Stimulated activated CD4-positive, alpha-beta T cell treated with anti-CD3 and anti-CD28 coated beads, Interleukin-12 subunit alpha, Interleukin-12 subunit beta, amount 100 ng/mL, for 4 hours (primary cell): ENCODE results near the gene POLR3B.
"Not testable (repeated sequence)": the region's sequence is repeated elsewhere in the genome, so short reads cannot be mapped to it uniquely, and the experiment has no call there.

Experiments used
- DNase-seq: peaks from one replicate; pipeline ENCODE4 v3.0.0-alpha.2; 2020

The POLR3B gene

DNA sequence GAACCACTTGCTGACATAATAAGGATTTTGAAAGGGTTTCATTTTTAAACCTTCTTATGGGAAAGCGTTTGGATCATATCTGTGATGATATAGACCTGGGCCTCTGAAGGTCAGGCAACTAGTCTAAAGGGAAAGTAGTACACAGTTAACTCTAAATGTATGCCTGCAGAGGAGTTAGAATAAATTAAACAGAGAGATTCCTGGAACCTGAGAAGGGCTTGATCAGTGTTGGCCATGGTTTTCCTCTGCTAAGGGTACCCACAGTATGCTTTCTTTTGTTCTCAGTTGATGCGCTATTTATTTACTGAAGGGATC lies 14.4 kb upstream of the POLR3B start:
- no peak for DNase-seq

DNA sequence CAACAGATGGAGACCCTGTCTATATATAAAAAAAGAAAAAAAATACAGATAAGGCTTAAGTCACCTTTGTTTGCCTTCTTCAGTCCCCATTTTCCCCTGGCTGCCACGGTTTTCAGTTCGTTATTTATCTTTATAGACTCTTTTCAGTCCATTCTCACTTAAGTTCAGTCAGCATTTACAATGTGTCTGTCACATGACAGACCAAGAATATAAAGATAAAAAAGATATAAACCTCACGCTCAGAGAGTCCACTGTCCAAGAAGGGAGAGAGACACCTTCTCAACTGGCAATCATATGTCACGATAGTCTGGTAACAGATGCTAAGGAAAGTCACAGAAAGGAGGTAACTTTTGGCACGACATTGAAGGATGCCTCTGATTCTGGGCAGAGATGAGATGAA lies 13.4 kb upstream of the POLR3B start:
- DNase-seq: no peak

DNA sequence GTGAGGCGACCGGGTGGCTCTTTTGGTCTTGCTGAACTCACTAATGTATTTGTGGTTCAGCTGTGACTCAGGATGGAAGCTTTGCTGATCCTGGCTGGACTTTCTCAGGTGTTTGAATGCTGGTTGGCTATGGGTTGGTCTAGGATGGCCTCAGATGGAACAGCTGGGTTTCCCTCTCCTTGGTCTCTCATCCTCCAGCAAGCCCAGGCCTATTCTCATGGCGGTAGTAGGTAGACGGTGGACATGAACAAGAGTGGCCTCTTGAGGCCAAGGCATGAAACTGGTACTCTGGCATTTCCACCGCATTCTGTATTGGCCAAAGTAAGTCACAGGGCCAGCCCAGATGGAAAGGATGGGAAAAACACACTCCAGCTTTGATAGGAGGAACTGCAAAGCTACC lies 11.8 kb upstream of the POLR3B start:
- no peak for DNase-seq

DNA sequence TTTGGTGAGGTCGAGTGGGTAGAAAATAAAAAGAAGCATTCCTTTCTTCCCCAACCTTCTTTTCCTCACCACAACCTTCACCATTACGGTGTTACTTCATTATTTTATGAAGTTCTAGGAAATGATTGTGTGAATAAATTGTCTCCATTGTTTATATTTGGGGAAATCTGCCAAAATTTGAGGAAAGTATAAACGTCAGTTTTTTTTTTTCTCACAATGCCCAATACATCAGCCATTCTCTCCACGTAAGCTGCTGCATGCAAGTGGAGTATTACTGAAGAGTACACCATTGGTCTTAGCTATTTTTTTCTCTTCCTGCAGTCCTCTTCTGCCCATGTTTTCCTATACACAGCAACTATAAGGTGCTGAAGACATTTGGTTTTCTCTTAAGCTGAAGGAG lies 9.1 kb upstream of the POLR3B start:
- DNase-seq: no peak

DNA sequence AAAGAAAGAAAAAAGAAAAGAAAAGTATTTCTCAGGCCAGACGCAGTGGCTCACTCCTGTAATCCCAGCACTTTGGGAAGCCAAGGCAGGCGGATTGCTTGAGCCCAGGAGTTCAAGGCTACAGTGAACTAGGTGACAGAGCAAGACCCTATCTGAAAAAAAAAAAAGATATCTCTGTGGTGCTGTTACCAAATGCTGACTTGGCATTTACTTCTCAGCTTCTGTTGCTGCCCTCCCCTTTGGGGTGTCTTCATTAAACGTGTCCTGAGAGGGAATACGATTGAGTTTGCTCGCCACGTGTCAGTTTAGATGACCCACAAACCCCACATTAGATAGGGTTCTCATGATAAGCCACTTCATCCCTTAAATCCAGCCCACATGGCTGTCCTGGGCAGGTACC lies 4.4 kb upstream of the POLR3B start:
- DNase-seq: no peak

DNA sequence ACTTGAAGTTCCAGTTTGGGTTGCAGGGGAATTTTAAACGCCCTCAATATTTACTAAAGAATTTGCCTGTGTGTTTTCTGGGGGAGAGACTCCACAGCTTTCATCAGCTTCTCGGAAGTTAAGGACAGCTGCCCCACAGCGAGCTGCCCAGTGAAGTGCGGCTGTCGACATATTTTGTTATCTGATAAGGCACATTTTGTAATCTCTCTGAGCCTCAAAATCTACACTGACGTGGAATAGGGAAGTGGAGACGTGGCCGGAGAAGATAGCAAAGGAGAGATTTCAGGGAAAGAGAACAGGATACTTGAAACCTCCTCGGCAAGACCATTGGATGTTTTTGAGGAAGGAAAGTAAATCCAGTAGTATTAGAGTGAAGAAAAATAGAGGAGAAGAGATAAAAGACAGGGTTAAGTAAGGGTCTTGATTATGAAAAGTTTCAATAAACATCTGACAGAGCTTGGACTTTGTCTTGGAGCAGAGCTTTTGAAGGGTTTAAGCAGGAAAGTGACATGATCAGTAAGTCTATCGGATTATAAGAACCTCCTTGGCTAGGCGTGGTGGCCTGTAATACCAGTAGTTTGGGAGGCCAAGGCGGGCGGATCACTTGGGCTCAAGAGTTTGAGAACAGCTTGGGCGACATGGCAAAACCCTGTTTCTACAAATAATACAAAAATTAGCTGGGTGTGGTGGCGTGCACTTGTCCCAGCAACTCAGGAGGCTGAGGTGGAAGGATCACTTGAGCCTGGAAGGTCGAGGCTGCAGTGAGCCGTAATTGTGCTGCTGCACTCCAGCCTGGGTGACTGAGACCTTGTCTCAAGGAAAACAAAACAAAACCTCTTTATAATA lies 1.1 kb downstream of the POLR3B start:
- no peak for DNase-seq

DNA sequence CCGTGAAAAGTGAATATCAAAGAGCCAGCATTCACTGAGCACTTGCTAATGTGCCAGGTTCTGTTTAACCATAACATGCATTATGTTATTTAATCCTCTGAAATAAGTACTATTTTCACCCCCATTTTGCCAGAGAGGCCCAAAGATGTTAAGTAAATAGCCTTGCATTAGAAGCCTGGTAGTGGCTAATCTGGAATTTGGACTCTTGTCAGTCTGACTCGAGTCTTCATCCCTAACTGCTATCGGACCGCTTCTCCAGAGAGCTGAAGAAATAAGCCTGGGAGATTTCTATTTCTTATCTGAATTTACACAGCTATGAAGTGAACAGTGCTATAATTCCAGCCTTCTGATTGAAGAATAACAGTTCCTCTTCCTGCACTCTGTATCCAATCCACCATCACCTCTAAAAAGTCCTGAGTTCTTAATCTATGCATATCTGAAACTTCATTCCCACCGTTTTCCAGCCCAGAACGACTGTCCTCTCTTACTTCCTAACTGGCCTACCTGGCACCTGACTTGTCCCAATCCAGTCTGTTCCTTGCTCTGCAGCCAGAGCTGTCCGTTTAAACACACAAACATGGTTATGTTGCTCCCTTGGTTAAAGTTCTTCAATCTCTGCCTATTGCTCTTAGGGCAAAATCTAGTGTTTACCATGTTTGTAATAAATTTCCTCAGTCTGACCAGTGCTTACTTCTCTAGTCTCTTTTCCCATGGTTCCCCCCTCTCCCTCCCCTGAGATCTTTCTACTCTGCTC lies 2.3 kb downstream of the POLR3B start:
- DNase-seq: no peak

DNA sequence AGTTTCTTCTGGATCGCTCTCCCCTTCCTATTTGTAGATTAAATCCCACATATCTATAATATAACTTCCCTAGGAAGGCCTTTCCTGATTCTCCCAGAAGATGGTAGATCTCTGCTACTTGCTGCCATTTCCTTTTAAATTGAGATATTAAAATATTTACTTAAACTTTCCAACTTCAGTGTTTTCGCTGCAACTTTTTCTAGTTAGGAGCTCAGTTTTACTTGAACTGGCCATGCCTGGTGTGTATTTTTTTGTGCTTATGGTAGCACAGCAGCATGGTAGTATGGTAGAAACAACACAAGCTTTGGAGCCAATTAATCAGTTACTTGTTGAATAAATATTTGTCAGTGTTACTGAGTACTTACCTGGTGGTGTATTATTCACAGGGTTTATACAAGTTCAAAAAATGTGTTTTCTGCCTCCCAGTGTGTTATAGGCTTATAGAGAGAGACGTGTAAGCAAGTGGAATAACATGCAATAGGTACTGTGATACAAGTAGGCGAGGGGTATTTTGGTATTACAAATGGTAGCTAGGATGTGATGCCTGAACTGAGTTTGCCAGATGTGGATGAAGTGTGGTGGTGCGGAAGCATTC lies 2.9 kb downstream of the POLR3B start:
- DNase-seq: no peak

DNA sequence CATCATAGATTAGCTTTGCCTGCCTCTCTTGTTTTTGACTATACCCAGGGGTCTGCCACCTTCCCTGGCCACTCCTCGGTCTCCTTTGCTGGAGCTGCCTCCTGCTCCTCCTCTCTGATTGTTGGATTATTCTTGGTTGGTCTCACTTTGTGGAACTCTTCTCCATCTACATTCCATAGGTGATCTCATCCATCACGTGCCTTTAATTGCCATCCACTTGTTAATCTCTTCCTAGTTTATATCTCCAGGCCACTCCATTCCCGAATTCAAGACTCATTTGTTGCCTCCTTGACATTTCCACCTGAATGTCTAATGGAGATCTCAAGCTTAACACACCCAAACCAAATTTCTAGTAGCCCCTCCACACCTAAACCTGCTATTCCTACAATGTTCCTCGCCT lies 5.4 kb downstream of the POLR3B start:
- DNase-seq: no peak

DNA sequence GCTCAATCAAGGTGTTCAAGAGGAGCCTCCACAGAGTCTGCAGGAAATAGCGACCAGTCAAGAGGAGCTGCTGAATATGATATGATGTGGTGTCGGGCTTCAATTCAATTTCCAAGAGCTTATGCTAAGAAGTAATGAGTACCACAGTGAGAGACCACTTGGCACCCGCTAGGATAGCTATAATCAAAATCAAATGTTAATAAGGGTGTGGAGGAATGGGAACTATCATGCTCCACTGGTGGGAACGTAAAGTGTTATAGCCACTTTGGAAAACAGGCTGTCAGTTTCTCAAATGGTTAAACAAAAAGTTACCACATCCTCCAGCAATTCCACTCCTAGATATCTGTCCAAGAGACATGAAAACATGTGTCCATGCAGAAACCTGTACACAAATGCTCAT lies 6.7 kb downstream of the POLR3B start:
- DNase-seq: no peak

DNA sequence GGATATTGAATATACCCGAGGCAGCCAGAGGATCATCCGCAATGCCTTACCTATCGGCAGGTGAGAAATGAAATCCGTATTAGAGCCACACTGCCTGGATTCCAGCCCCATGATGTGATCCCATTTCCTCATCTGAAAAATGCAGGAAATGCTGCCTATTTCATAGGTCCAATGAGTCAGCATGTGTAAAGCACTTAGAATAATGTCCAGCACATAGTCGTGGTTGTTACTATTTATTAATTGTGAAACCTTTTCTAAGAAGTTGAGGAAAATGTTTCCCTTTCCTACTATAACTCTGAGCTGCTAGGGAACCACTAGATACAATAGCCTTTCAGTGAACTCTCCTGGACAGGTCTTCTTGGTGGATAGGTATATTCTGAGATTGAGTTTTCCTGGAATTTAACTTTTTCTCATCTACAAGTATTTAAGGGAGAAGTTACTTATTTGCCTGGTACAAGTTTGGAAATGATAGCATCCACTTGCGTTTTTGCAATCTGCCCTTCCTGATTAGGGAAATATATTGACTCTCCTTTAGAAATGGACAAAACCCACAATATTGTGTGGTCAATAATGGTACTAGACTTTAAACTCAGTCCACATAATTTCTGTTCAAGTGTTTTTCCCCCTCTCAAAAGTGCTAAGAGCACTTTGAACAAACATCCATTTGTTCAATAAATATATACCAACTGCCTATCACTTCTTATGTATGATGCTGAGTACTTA lies 12.2 kb downstream of the POLR3B start:
- DNase-seq: no peak

DNA sequence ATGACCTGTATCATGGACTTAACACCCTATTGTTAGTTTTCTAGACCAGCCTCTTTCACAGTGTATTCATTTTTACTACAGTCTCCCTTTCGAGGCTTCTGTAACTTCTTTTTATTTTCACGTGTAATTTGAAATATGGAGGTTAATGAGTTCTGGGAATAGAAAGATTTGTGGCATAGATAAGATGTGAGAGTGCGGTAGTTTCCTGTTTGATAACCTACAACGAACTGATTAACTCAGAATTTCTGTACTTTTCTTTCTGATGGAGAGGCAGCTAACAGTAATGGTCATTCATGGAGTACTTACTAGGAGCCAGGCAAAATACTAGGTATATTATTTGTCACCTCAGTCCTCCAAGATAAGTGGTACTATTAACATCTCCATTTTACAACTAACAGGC lies 21.2 kb downstream of the POLR3B start:
- no peak for DNase-seq

DNA sequence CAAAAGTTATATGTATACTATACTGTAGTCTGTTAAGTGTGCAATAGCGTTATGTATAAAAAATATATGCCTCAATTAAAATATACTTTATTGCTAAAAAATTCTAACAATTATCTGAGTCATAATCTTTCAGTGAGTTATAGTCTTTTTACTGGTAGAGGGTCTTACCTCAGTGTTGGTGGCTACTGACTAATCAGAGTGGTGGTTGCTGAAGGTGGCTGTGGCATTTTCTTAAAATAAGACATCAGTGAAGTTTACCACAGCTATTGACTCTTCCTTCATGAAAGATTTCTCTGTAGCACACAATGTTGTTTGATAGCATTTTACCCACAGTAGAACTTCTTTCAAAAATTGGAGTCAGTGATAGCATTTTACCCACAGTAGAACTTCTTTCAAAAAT lies 23.4 kb downstream of the POLR3B start:
- no peak for DNase-seq

DNA sequence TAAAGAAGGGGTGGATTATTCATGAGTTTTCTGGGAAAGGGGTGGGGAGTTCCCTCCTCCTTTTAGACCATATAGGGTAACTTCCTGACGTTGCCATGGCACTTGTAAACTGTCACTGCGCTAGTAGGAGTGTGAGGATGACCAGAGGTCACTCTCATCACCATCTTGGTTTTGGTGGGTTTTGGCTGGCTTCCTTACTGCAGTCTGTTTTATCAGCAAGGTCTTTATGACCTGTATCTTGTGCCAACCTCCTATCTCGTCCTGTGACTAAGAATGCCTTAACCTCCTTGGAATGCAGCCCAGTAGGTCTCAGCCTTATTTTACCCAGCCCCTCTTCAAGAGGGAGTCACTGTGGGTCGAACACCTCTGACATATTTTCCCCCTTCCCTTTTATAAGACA lies 24.3 kb downstream of the POLR3B start:
- DNase-seq: not testable (repeated sequence)

DNA sequence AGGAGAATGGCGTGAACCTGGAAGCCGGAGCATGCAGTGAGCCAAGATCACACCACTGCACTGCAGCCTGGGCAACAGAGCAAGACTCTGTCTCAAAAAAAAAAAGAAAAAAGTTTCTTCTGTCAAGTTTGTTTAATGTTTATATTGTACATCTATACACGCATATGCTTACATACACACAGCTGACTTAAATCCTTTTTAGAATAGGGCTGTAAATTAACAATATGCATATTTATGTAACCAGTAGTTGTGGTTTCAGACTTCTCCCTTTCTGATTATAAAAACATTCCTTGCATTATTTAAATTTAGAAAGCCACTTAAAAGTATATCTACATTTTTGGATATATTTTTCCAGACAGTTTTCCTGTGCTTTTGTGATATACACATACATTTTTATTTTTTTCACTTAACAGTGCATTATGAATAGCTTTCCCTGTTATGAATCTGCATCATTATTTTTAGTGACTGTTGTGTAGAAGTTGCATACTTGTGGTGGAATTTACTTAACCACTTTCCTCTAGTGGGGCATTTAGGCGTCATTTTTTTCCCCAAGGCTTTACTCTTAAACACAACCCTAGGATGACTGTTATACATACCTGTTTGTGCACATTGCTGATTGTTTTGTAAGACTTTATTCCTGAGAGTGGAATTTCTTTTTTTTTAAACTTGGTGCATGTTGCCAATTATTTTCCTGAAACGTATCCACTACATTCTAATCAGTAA lies 29.4 kb downstream of the POLR3B start:
- DNase-seq: no peak

DNA sequence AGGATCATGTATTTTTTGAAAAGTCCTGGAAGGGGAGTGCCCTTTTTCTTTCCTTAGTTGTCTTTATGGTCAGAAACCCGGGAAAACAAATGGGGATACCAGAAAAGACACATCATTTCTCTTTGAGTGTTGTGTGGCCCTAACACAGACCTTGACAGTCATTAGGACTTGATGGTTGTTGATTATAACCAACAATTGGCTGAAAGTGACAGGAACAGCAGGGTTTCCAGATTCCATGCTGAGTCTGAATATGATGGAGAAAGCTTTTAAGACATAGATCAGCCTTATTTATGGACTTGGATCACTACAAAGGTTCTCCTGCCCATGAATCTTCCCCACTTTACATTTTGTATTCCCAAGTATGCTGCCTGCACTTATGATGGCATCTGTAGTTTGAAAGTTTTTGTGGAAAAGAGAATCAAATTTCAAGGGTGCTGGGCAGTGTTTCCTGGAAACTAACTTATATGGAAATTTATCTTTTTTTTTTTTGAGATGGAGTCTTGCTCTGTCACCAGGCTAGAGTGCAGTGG lies 30.4 kb downstream of the POLR3B start:
- no peak for DNase-seq

DNA sequence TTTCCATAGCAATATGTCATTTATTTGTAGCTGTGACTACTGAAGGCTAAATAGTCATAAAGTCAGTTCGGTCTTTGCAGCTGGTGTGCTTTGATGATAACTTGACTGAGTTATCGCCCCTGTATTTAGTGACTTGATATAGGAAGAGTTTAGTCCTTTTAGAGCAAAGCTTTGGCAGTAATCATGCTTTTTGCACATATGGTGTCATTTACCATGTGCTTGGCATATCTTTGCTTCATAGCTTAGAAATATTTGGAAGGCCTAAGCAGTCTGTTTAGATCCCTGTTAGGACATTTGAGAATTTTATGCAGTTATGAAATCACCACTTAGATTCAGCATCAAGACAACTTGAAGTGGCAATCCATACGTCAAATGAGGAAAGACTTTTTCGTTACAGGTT lies 31.6 kb downstream of the POLR3B start:
- DNase-seq: no peak

DNA sequence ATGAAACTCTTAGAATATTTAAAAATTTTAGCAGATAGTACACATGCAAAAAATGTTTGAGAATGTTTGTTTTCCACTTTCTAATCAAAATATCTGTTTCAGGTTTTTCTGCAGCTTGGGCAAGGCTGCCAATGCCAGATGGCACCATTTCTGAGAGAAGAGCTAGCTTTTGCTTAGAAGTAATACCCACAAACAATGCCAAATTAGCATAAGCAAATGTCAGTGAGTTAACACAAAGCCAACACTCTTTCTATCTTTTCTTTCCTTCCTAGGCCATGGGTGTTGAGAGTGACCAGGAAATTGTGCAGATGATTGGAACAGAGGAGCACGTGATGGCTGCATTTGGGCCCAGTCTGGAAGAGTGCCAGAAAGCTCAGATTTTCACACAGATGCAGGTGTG lies 35.2 kb downstream of the POLR3B start:
- DNase-seq: no peak

DNA sequence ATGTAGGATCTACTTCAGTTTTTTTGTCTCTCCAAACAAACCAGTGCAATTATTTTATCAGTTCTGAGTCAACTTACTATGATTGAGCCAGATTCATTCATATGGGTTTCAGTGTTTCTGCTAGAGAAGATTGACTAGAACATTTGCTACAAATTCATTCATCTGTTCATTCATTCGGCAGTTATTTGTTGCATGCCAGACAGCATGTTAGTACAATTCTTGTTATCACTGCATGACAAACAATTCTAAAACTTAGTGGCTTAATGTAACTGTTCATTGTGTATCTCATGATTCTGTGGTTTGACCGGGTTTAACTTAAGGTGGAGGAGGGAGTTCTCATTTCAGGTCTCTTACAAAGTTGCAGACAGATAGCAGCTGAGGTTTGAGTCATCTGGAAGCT lies 52.3 kb downstream of the POLR3B start:
- DNase-seq: no peak

DNA sequence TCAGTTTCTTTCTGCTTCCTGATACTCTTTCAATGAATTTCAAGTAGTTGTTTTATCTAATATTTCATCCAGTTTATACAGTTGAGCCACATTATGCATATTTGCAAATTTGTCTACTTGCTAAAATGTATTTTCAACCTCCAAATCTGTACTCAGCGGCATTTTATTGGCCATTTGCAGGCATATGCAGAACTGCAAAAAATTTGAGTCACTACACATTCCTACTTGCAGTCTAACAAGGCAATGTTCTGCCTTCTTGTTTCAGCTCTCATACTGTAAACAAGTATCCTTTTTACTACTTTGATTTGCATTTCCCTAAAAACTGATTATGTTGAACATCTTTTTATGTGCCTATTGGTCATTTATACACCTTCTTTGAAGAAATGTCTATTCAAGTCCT lies 55.0 kb downstream of the POLR3B start:
- no peak for DNase-seq

DNA sequence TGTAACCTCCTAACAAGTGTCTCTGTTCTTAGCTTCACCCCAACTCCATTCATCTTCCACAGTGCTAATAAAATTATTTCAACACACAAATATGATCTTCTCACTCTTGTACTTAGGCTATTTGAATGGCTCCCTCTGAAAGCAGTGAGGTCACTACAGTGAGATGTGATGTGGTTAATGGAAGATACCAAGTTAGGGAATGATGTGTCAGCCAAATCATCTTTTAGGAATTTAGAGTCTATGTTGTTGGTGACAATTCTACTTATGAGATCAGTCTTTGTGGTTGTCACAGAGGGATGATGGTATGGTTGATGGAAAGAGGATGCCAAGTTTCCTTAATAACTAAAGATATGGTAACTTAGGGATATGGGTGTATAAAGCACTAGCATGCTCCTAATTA lies 57.6 kb downstream of the POLR3B start:
- no peak for DNase-seq

DNA sequence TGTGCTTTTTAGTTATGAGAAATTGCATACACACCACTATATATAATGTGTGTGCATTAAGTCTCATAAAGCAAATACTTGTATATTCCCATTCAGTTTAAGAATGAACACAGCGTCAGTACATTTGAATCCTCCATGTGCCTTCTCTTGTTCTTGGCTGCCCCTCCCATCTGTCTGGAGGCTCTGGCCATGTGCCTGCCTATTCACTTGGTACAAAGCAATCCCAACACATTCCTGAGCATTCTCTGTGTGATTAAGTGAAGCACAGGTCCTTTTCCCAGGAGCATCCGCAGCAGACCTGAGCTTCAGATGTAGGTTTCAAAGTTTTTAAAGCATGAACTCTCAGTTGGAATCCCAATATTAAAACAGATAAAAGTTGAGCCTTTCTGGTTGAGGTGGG lies 58.7 kb downstream of the POLR3B start:
- DNase-seq: no peak
